SJSA1 (cell line): ENCODE results near the gene CTR9. TPM values are rescaled to one million over a fixed set of nuclear protein-coding genes. Genes with fewer than 3 reads are reported as not detected.

Experiments
- DNase-seq, 2 experiments: peaks; one replicate each; pipeline ENCODE4 v3.0.0-alpha.2; 2015 to 2020; ENCODE audit warnings: low spot score in 2 of 2, low read depth in 1 of 2
- H3K27ac ChIP-seq: fragments of 250-450 bp; sonication (Bioruptor Pico); 2 replicates; pipeline ENCODE4 v1.5.1; 2020; ENCODE audit warnings: mild to moderate bottlenecking, moderate library complexity
- H3K27me3 ChIP-seq: fragments of 250-450 bp; sonication (Bioruptor Pico); replicated peaks from 2 replicates; pipeline ENCODE4 v1.5.1; 2020; ENCODE audit warnings: mild to moderate bottlenecking, moderate library complexity
- H3K36me3 ChIP-seq: fragments of 250-450 bp; sonication (Bioruptor Pico); 2 replicates; pipeline ENCODE4 v1.5.1; 2020; ENCODE audit warnings: mild to moderate bottlenecking
- H3K4me1 ChIP-seq: fragments of 250-450 bp; sonication (Bioruptor Pico); replicated peaks from 2 replicates; pipeline ENCODE4 v1.6.1; 2021; ENCODE audit warnings: mild to moderate bottlenecking
- H3K4me3 ChIP-seq: fragments of 250-450 bp; sonication (Bioruptor Pico); 2 replicates; pipeline ENCODE4 v1.5.1; 2020; ENCODE audit warnings: mild to moderate bottlenecking
- H3K9me3 ChIP-seq: fragments of 250-450 bp; sonication (Bioruptor Pico); replicated peaks from 2 replicates; pipeline ENCODE4 v1.5.1; 2020; ENCODE audit warnings: mild to moderate bottlenecking
- total RNA-seq: library from RNA; depleted of rRNA; stranded (reverse); fragments of >200 nt; shearing (Covaris generic); gene quantifications from 2 replicates; pipeline ENCODE4 v1.2.3, GENCODE V29; 2014

CTR9 gene
- total RNA-seq, 1 experiment from 2014 or later: 22.4 TPM

- H3K27ac ChIP-seq: no peak overlapping the region
- no peak overlapping the region for H3K4me3 ChIP-seq
- peaks cover 60% of the 10 kb centered on the region for H3K36me3 ChIP-seq
- H3K4me1 ChIP-seq: no peaks in the 10 kb centered on the region
- no peaks in the 10 kb centered on the region for H3K27me3 ChIP-seq
- DNase-seq: no peak
- no peaks in the 10 kb centered on the region for H3K9me3 ChIP-seq
Measured at GRCh38 chr11:10778217-10778970, 27.3 kb downstream of the CTR9 start.

GRCh38 chr11:10779086-10779485 is 28.0 kb downstream of the CTR9 start:
- Histone ChIP-seq H3K36me3 (peaks cover 53% of the 10 kb centered on the region), H3K9me3 (no peaks in the 10 kb centered on the region), H3K4me1 (no peaks in the 10 kb centered on the region), H3K27ac (no peak overlapping the region), H3K27me3 (no peaks in the 10 kb centered on the region), H3K4me3 (no peak overlapping the region)
- no peak for DNase-seq

- Histone ChIP-seq H3K27ac (no peak overlapping the region), H3K36me3 (peaks cover 44% of the 10 kb centered on the region), H3K27me3 (no peaks in the 10 kb centered on the region), H3K9me3 (no peaks in the 10 kb centered on the region), H3K4me1 (no peaks in the 10 kb centered on the region), H3K4me3 (no peak overlapping the region)
- no peak for DNase-seq
Measured at GRCh38 chr11:10780040-10780439, 29.0 kb downstream of the CTR9 start.

- no peak overlapping the region for H3K27ac ChIP-seq
- no peaks in the 10 kb centered on the region for H3K4me1 ChIP-seq
- DNase-seq: no peak
Measured at GRCh38 chr11:10784232-10785145, 33.4 kb downstream of the CTR9 start.

GRCh38 chr11:10785146-10785474 is 34.1 kb downstream of the CTR9 start:
- no peaks in the 10 kb centered on the region for H3K9me3 ChIP-seq
- no peaks in the 10 kb centered on the region for H3K27me3 ChIP-seq
- no peak overlapping the region for H3K4me3 ChIP-seq
- no peak overlapping the region for H3K27ac ChIP-seq
- H3K4me1 ChIP-seq: no peaks in the 10 kb centered on the region
- no peak for DNase-seq
- no peaks in the 10 kb centered on the region for H3K36me3 ChIP-seq

More at GRCh38 chr11:10784232-10785145, 33.4 kb downstream of the CTR9 start:
- Histone ChIP-seq H3K36me3 (peaks cover 5% of the 10 kb centered on the region), H3K9me3 (no peaks in the 10 kb centered on the region), H3K27me3 (no peaks in the 10 kb centered on the region), H3K4me3 (no peak overlapping the region)

- DNase-seq: no peak
- no peak overlapping the region for H3K4me3 ChIP-seq
- no peaks in the 10 kb centered on the region for H3K4me1 ChIP-seq
- no peak overlapping the region for H3K27ac ChIP-seq
- H3K27me3 ChIP-seq: no peaks in the 10 kb centered on the region
- no peaks in the 10 kb centered on the region for H3K9me3 ChIP-seq
- H3K36me3 ChIP-seq: no peaks in the 10 kb centered on the region
Measured at GRCh38 chr11:10786451-10786850, 35.4 kb downstream of the CTR9 start.

GRCh38 chr11:10792385-10793068 is 41.5 kb downstream of the CTR9 start:
- Histone ChIP-seq H3K27ac (no peak overlapping the region), H3K36me3 (peaks cover 26% of the 10 kb centered on the region), H3K4me3 (no peak overlapping the region), H3K27me3 (no peaks in the 10 kb centered on the region), H3K4me1 (peaks cover 4% of the 10 kb centered on the region; the same call in 1 of the 2 replicates), H3K9me3 (no peaks in the 10 kb centered on the region)
- DNase-seq: peak; percentile 58 to 90

- H3K4me3 ChIP-seq: no peak overlapping the region
- DNase-seq: no peak
- no peaks in the 10 kb centered on the region for H3K27me3 ChIP-seq
- H3K36me3 ChIP-seq: peaks cover 37% of the 10 kb centered on the region
- peaks cover 4% of the 10 kb centered on the region; the same call in 1 of the 2 replicates for H3K4me1 ChIP-seq
- H3K27ac ChIP-seq: no peak overlapping the region
- H3K9me3 ChIP-seq: no peaks in the 10 kb centered on the region
Measured at GRCh38 chr11:10793470-10794255, 42.6 kb downstream of the CTR9 start.

GRCh38 chr11:10796191-10796590 is 45.1 kb downstream of the CTR9 start:
- Histone ChIP-seq H3K27ac (no peak overlapping the region), H3K36me3 (peaks cover 62% of the 10 kb centered on the region), H3K27me3 (no peaks in the 10 kb centered on the region), H3K4me1 (peaks cover 4% of the 10 kb centered on the region; the same call in 1 of the 2 replicates), H3K9me3 (no peaks in the 10 kb centered on the region), H3K4me3 (no peak overlapping the region)
- peak in 1 of 2 experiments; percentile 10 for DNase-seq

GRCh38 chr11:10797001-10797400 is 46.0 kb downstream of the CTR9 start:
- Histone ChIP-seq H3K4me1 (peaks cover 4% of the 10 kb centered on the region; the same call in 1 of the 2 replicates), H3K27ac (no peak overlapping the region), H3K4me3 (no peak overlapping the region), H3K27me3 (no peaks in the 10 kb centered on the region), H3K36me3 (peaks cover 70% of the 10 kb centered on the region), H3K9me3 (no peaks in the 10 kb centered on the region)
- no peak for DNase-seq

GRCh38 chr11:10797531-10797930 is 46.5 kb downstream of the CTR9 start:
- Histone ChIP-seq H3K36me3 (peaks cover 76% of the 10 kb centered on the region), H3K4me3 (no peak overlapping the region), H3K27me3 (no peaks in the 10 kb centered on the region), H3K27ac (no peak overlapping the region), H3K4me1 (peaks cover 4% of the 10 kb centered on the region; the same call in 1 of the 2 replicates), H3K9me3 (no peaks in the 10 kb centered on the region)
- DNase-seq: no peak

GRCh38 chr11:10798330-10798928 is 47.4 kb downstream of the CTR9 start:
- no peak for DNase-seq
- Histone ChIP-seq H3K4me1 (no peaks in the 10 kb centered on the region), H3K27ac (no peak overlapping the region), H3K27me3 (no peaks in the 10 kb centered on the region), H3K9me3 (no peaks in the 10 kb centered on the region), H3K4me3 (no peak overlapping the region), H3K36me3 (peaks cover 85% of the 10 kb centered on the region)

- H3K36me3 ChIP-seq: peaks cover 100% of the 10 kb centered on the region
- no peaks in the 10 kb centered on the region for H3K9me3 ChIP-seq
- no peaks in the 10 kb centered on the region for H3K27me3 ChIP-seq
- DNase-seq: no peak
- no peaks in the 10 kb centered on the region for H3K4me1 ChIP-seq
- no peak overlapping the region for H3K27ac ChIP-seq
- no peak overlapping the region for H3K4me3 ChIP-seq
Measured at GRCh38 chr11:10800292-10800691, 49.2 kb downstream of the CTR9 start.
